Osteoblast (primary cell): ENCODE results near the gene SQSTM1. TPM values are rescaled to one million over a fixed set of nuclear protein-coding genes. Genes with fewer than 3 reads are reported as not detected.

Source experiments
- DNase-seq: peaks from one replicate; pipeline ENCODE4 v3.0.0; 2011; ENCODE audit warnings: low spot score, mixed read lengths; ENCODE audit not compliant: insufficient read length; ENCODE audit errors: missing footprints
- H2AFZ ChIP-seq: 2 replicates; pipeline ENCODE4 v1.6.0; 2011; ENCODE audit warnings: mild to moderate bottlenecking, low read length
- H3K27ac ChIP-seq: 2 replicates; pipeline ENCODE4 v1.5.1; 2011; ENCODE audit warnings: mild to moderate bottlenecking, low read depth, low read length, moderate library complexity
- H3K27me3 ChIP-seq: 2 replicates; pipeline ENCODE4 v1.6.0; 2012; ENCODE audit warnings: mild to moderate bottlenecking, control low read depth, inconsistent platforms, low read length, moderate library complexity; ENCODE audit not compliant: insufficient read depth
- H3K36me3 ChIP-seq: 2 replicates; pipeline ENCODE4 v1.5.1; 2011; ENCODE audit warnings: mild to moderate bottlenecking, low read length, control low read depth, moderate library complexity; ENCODE audit not compliant: insufficient read depth
- H3K4me1 ChIP-seq: 2 replicates; pipeline ENCODE4 v1.5.1; 2011; ENCODE audit warnings: mild to moderate bottlenecking, low read length, control low read depth, moderate library complexity; ENCODE audit not compliant: insufficient read depth
- H3K4me2 ChIP-seq: 2 replicates; pipeline ENCODE4 v1.6.0; 2011; ENCODE audit warnings: mild to moderate bottlenecking, low read length; ENCODE audit not compliant: insufficient read depth
- H3K4me3 ChIP-seq: fragments of 200-600 bp; sonication (generic); 3 replicates; pipeline ENCODE4 v1.5.1; 2012; ENCODE audit warnings: mild to moderate bottlenecking, low read length, inconsistent platforms; ENCODE audit not compliant: insufficient read depth
- H3K79me2 ChIP-seq: 2 replicates; pipeline ENCODE4 v1.6.0; 2012; ENCODE audit warnings: mild to moderate bottlenecking, low read length, control low read depth, inconsistent platforms; ENCODE audit not compliant: insufficient read depth
- H3K9me3 ChIP-seq: 2 replicates; pipeline ENCODE4 v1.5.1; 2011; ENCODE audit warnings: low read depth, low read length, control low read depth
- H4K20me1 ChIP-seq: 2 replicates; pipeline ENCODE4 v1.6.0; 2012; ENCODE audit warnings: mild to moderate bottlenecking, low read length, control low read depth; ENCODE audit not compliant: insufficient read depth
- CTCF ChIP-seq: IDR thresholded peaks from 2 replicates; pipeline ENCODE4 v1.5.1; 2011; ENCODE audit warnings: mild to moderate bottlenecking, low read depth, low read length, moderate library complexity; ENCODE audit errors: extremely low read depth
- total RNA-seq: library from RNA; depleted of rRNA; stranded (reverse); fragments of >200 nt; gene quantifications from 2 replicates; pipeline ENCODE4 v1.2.3, GENCODE V29; 2012

SQSTM1 gene
- total RNA-seq, 1 donor = 992 TPM

- Histone ChIP-seq H3K4me3 (no peak overlapping the region), H3K9me3 (no peaks in the 10 kb centered on the region), H4K20me1 (no peaks in the 10 kb centered on the region), H3K79me2 (peaks cover 2% of the 10 kb centered on the region), H3K4me2 (no peak overlapping the region), H3K36me3 (no peaks in the 10 kb centered on the region), H3K4me1 (peaks cover 6% of the 10 kb centered on the region), H3K27me3 (no peaks in the 10 kb centered on the region), H2AFZ (no peak overlapping the region), H3K27ac (no peak overlapping the region)
- peak; percentile 23 for DNase-seq
- TF ChIP-seq CTCF = no peak
Observed at GRCh38 chr5:179812997-179813607, 7.6 kb upstream of the SQSTM1 start.

- Histone ChIP-seq H3K27ac (no peak overlapping the region), H4K20me1 (no peaks in the 10 kb centered on the region), H3K9me3 (no peaks in the 10 kb centered on the region), H3K36me3 (no peaks in the 10 kb centered on the region), H3K4me1 (peaks cover 15% of the 10 kb centered on the region), H3K27me3 (no peaks in the 10 kb centered on the region), H2AFZ (no peak overlapping the region), H3K4me3 (no peak overlapping the region), H3K4me2 (no peak overlapping the region), H3K79me2 (peaks cover 3% of the 10 kb centered on the region)
- peak; percentile 34 for DNase-seq
- no peak for TF ChIP-seq CTCF
Observed at GRCh38 chr5:179814090-179814489, 6.6 kb upstream of the SQSTM1 start.

- Histone ChIP-seq H3K4me3 (no peak overlapping the region), H3K4me2 (no peak overlapping the region), H3K4me1 (peaks cover 30% of the 10 kb centered on the region), H2AFZ (no peak overlapping the region), H3K27ac (no peak overlapping the region), H4K20me1 (no peaks in the 10 kb centered on the region), H3K9me3 (no peaks in the 10 kb centered on the region), H3K36me3 (no peaks in the 10 kb centered on the region), H3K27me3 (no peaks in the 10 kb centered on the region), H3K79me2 (peaks cover 9% of the 10 kb centered on the region)
- no peak for TF ChIP-seq CTCF
- peak; percentile 60 for DNase-seq
Observed at GRCh38 chr5:179815491-179816249, 5.0 kb upstream of the SQSTM1 start.

- no peaks in the 10 kb centered on the region for H3K36me3 ChIP-seq
- H3K4me1 ChIP-seq = peaks cover 30% of the 10 kb centered on the region
- H3K9me3 ChIP-seq = no peaks in the 10 kb centered on the region
- peak overlapping the region; percentile 66 for H3K4me3 ChIP-seq
- H3K27ac ChIP-seq = no peak overlapping the region
- H3K4me2 ChIP-seq = peak overlapping the region; percentile 82
- H4K20me1 ChIP-seq = peaks cover 2% of the 10 kb centered on the region
- no peaks in the 10 kb centered on the region for H3K27me3 ChIP-seq
- no peak overlapping the region for H2AFZ ChIP-seq
- no peak for DNase-seq
- peaks cover 16% of the 10 kb centered on the region for H3K79me2 ChIP-seq
- TF ChIP-seq CTCF = no peak
Observed at GRCh38 chr5:179816401-179816795, 4.3 kb upstream of the SQSTM1 start.
